Gastroesophageal sphincter (tissue), 4 donors: ENCODE measurements around the gene KLHDC9. TPM values are rescaled to one million over a fixed set of nuclear protein-coding genes. Genes with fewer than 3 reads are reported as not detected.

Experiments used
- ATAC-seq: fragments of 150-250 bp; one replicate; pipeline ENCODE4 v1.9.1; 2016; ENCODE audit warnings: mild to moderate bottlenecking, moderate library complexity
- H3K27ac ChIP-seq, 4 donors: fragments of 200-600 bp; sonication (generic) in 3 of 4; 1 replicate in 3 of 4; 2 replicates in 1 of 4; pipeline ENCODE4 v1.5.1; 2016 to 2019
- H3K27me3 ChIP-seq: fragments of 200-600 bp; sonication (generic); one replicate; pipeline ENCODE4 v1.5.1; 2019
- H3K36me3 ChIP-seq, 2 donors: fragments of 200-600 bp; sonication (generic); one replicate each; pipeline ENCODE4 v1.5.1; 2019; ENCODE audit warnings: control low read depth in 1 of 2
- H3K4me1 ChIP-seq, 3 donors: fragments of 200-600 bp; sonication (generic); 1 replicate in 2 of 3; 2 replicates in 1 of 3; pipeline ENCODE4 v1.5.1; 2016 to 2019; ENCODE audit warnings: control low read depth in 2 of 3
- H3K4me3 ChIP-seq, 2 donors: fragments of 200-600 bp; sonication (generic); one replicate each; pipeline ENCODE4 v1.5.1; 2019; ENCODE audit warnings: mild to moderate bottlenecking in 1 of 2, moderate library complexity in 1 of 2
- H3K9me3 ChIP-seq, 3 donors: fragments of 200-600 bp; sonication (generic); one replicate each; pipeline ENCODE4 v1.5.1; 2017 to 2019; ENCODE audit warnings: control low read depth in 2 of 3
- EP300 ChIP-seq: sonication (generic); formaldehyde crosslinking; IDR thresholded peaks from one replicate; pipeline ENCODE4 v1.6.1; 2017; ENCODE audit warnings: antibody characterized with exemption, mild to moderate bottlenecking
- POLR2A ChIP-seq, 2 donors: fragments of 450-650 bp; IDR thresholded peaks; one replicate each; pipeline ENCODE4 v1.6.1; 2017; ENCODE audit warnings: antibody characterized with exemption in 2 of 2, mild to moderate bottlenecking in 2 of 2, moderate library complexity in 1 of 2
- POLR2AphosphoS5 ChIP-seq: sonication (generic); formaldehyde crosslinking; IDR thresholded peaks from one replicate; pipeline ENCODE4 v1.6.1; 2017; ENCODE audit warnings: antibody characterized with exemption
- WGBS, 2 donors: methylation state at CpG; one replicate each; pipeline ENCODE4 v1.1.5; 2018; ENCODE audit warnings: low coverage in 1 of 2; 5-methylcytosine and 5-hydroxymethylcytosine counted together
- small RNA-seq, 4 donors: library from RNA; depleted of rRNA; stranded (forward); fragments of <200 nt; gene quantifications; one replicate each; pipeline ENCODE3, GENCODE V24; 2016
- total RNA-seq, 4 donors: library from RNA; depleted of rRNA; stranded (reverse); fragments of >200 nt; gene quantifications; one replicate each; pipeline ENCODE4 v1.1.0, GENCODE V29; 2016
- TF ChIP-seq, protein P1 (sequence below), 4 experiments: fragments of 200-600 bp in 2 of 4; fragments of 450-650 bp in 2 of 4; sonication (generic) in 1 of 4; IDR thresholded peaks; one replicate each; pipeline ENCODE4 v1.5.1; 2017 to 2019; ENCODE audit warnings: antibody characterized with exemption in 4 of 4, mild to moderate bottlenecking in 2 of 4, moderate library complexity in 2 of 4

Gene KLHDC9
- total RNA-seq, 4 donors from 2014 or later: 3.5 to 22.6 (median 8.6) TPM

DNA sequence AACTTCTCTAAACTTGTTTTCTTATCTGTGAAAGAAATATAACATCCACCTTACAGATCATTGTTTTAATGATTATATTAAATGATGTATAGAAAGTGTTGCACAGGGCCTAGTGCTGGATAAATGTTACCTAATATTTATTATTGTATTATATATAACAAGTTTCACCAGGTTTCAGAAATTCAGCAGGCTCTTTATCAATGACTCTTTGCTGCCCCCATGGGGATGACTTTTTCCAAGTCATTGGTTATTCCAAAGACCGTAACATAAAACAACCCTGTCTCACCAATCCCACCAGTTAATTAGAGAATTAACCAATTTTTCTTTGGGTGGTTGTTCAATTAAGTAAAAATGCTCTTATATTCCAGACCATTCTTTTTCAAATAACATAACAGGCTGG is 41.6 kb downstream of the KLHDC9 start:
- Histone ChIP-seq H3K4me1 (peaks cover 0 to 12% (median 0%) of the 10 kb centered on the region in 3 donors), H3K9me3 (no peaks in the 10 kb centered on the region), H3K36me3 (no peaks in the 10 kb centered on the region), H3K27ac (no peak overlapping the region), H3K27me3 (no peaks in the 10 kb centered on the region), H3K4me3 (no peak overlapping the region)
- ATAC-seq: no peak
- WGBS, 2 donors: 17 to 29% methylated on average over 1 of the region's 1 CpG
- TF ChIP-seq EP300 (no peak), POLR2A (IDR thresholded peaks at IDR 0.05) (no peak), POLR2AphosphoS5 (no peak)
- TF ChIP-seq, protein P1, sequence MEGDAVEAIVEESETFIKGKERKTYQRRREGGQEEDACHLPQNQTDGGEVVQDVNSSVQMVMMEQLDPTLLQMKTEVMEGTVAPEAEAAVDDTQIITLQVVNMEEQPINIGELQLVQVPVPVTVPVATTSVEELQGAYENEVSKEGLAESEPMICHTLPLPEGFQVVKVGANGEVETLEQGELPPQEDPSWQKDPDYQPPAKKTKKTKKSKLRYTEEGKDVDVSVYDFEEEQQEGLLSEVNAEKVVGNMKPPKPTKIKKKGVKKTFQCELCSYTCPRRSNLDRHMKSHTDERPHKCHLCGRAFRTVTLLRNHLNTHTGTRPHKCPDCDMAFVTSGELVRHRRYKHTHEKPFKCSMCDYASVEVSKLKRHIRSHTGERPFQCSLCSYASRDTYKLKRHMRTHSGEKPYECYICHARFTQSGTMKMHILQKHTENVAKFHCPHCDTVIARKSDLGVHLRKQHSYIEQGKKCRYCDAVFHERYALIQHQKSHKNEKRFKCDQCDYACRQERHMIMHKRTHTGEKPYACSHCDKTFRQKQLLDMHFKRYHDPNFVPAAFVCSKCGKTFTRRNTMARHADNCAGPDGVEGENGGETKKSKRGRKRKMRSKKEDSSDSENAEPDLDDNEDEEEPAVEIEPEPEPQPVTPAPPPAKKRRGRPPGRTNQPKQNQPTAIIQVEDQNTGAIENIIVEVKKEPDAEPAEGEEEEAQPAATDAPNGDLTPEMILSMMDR (IDR thresholded peaks at IDR 0.05): peak in 3 of 4 experiments; percentile 38 to 51 (median 39)

DNA sequence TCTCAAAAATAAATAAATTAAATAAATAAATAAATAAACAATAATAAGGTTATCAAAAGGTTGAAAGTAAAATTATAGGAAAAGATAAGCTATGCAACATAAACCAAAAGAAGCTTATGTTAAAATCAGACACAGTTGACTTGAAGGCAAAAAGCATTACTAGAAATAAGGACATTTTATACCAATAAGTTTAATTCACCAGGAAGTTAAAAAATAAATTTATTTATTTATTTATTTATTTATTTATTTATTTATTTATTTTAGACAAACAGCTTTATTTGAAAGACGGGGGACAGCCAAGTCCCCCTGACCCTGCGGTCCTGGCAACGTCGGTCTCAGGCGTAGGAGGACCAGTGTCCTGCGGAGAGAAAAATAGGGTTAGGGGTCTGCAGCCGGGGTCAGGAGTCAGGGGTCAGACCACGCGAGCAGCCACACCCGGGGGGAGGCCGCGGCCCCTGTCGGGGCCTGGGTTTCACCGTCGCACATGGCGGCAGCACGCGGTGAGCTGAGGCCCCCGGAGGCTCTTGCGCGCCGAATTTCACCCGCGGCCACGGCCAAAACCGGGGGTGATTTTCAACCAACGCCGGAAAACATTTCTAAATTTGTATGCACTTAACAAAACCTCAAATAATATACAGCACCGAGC is 42.7 kb downstream of the KLHDC9 start:
- H3K27me3 ChIP-seq: no peaks in the 10 kb centered on the region

DNA sequence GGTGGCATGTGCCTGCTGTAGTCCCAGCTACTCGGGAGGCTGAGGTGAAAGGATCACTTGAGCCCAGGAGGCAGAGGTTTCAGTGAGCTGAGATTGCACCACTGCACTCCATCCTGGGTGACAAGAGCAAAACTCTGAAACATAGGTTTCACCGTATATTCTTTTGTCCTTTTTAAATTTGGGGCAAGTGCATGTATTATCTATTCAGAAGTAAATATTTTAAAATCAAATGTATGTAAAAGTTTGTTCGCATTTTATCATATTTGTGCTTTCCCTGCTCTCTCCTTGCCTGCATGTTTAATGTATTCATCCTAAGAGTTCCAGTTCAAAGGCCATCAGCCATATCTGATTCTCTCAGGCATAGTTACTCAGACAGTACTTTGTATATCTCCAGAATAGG is 47.7 kb downstream of the KLHDC9 start:
- WGBS, 2 donors: 68 to 77% methylated on average over 3 of the region's 3 CpGs

More for the DNA sequence above, 42.7 kb downstream of the KLHDC9 start:
- no peak overlapping the region for H3K4me3 ChIP-seq
- H3K4me1 ChIP-seq: peaks cover 0 to 12% (median 0%) of the 10 kb centered on the region in 3 donors
- ATAC-seq: no peak
- no peaks in the 10 kb centered on the region for H3K9me3 ChIP-seq
- TF ChIP-seq POLR2AphosphoS5: no peak
- no peak for TF ChIP-seq POLR2A (IDR thresholded peaks at IDR 0.05)
- TF ChIP-seq EP300: no peak
- TF ChIP-seq, protein P1 (IDR thresholded peaks at IDR 0.05): no peak
- no peaks in the 10 kb centered on the region for H3K36me3 ChIP-seq
- 90 to 100% methylated on average over 1 to 28 of the region's 29 CpGs for WGBS, 2 donors
- H3K27ac ChIP-seq: no peak overlapping the region

More for the DNA sequence above, 47.7 kb downstream of the KLHDC9 start:
- H3K9me3 ChIP-seq: no peaks in the 10 kb centered on the region
- no peak overlapping the region for H3K4me3 ChIP-seq
- no peak for ATAC-seq
- no peaks in the 10 kb centered on the region for H3K4me1 ChIP-seq
- H3K27me3 ChIP-seq: no peaks in the 10 kb centered on the region
- H3K27ac ChIP-seq: no peak overlapping the region
- TF ChIP-seq EP300: no peak
- TF ChIP-seq, protein P1 (IDR thresholded peaks at IDR 0.05): no peak
- no peak for TF ChIP-seq POLR2AphosphoS5
- no peak for TF ChIP-seq POLR2A (IDR thresholded peaks at IDR 0.05)
- H3K36me3 ChIP-seq: no peaks in the 10 kb centered on the region

Small RNA genes lying within 50 kb of the gene (small RNA-seq; reads per million reads assigned to genes)
- 0 reads per million in 4 donors for gene RF01225

Other genes starting within 250 kb of the KLHDC9 start
- under 1 TPM in 3 of 4 donors, not detected in 1; 0.15 to 0.47 (median 0.27) TPM for gene CD244, start 235.5 kb upstream of the KLHDC9 start, total RNA-seq
- 1 to 10 TPM in 1 of 4 donors, under 1 TPM in 1, not detected in 2; 0.46 to 1.9 TPM for gene ITLN1, start 213.2 kb upstream of the KLHDC9 start, total RNA-seq
- not detected for gene ITLN2, start 143.6 kb upstream of the KLHDC9 start, total RNA-seq
- 10 to 100 TPM in 1 of 4 donors, 1 to 10 TPM in 3; 4.5 to 28.2 (median 9.9) TPM for gene F11R, start 77.2 kb upstream of the KLHDC9 start, total RNA-seq
- gene TSTD1, start 59.4 kb upstream of the KLHDC9 start, total RNA-seq: 10 to 100 TPM; 18.1 to 52.1 (median 29.4) TPM
- 10 to 100 TPM; 50.9 to 79.4 (median 60.5) TPM for gene USF1, start 52.4 kb upstream of the KLHDC9 start, total RNA-seq
- 10 to 100 TPM in 1 of 4 donors, 1 to 10 TPM in 3; 1.9 to 11.6 (median 4.4) TPM for gene ARHGAP30, start 28.5 kb upstream of the KLHDC9 start, total RNA-seq
- gene NECTIN4, start 8.8 kb upstream of the KLHDC9 start, total RNA-seq: 1 to 10 TPM in 1 of 4 donors, under 1 TPM in 1, not detected in 2; 0.27 to 1.9 TPM
- gene PFDN2, start 19.7 kb downstream of the KLHDC9 start, total RNA-seq: 10 to 100 TPM; 26.2 to 40.8 (median 31.4) TPM
- gene NIT1, start 19.7 kb downstream of the KLHDC9 start, total RNA-seq: 10 to 100 TPM; 30.4 to 61.9 (median 32.8) TPM
- 10 to 100 TPM; 34.2 to 54.4 (median 41.7) TPM for gene DEDD, start 34.3 kb downstream of the KLHDC9 start, total RNA-seq
- gene UFC1, start 55.6 kb downstream of the KLHDC9 start, total RNA-seq: 10 to 100 TPM; 60.5 to 83.7 (median 72.8) TPM
- 10 to 100 TPM in 3 of 4 donors, 1 to 10 TPM in 1; 10.0 to 27.6 (median 14.7) TPM for gene USP21, start 61.1 kb downstream of the KLHDC9 start, total RNA-seq
- gene PPOX, start 68.1 kb downstream of the KLHDC9 start, total RNA-seq: 10 to 100 TPM; 10.5 to 27.4 (median 17.6) TPM
- 10 to 100 TPM; 14.8 to 26.4 (median 19.5) TPM for gene B4GALT3, start 79.1 kb downstream of the KLHDC9 start, total RNA-seq
- gene ADAMTS4, start 100.7 kb downstream of the KLHDC9 start, total RNA-seq: 10 to 100 TPM in 1 of 4 donors, 1 to 10 TPM in 3; 3.7 to 60.6 (median 6.7) TPM
- 100 to 1,000 TPM in 2 of 4 donors, 10 to 100 TPM in 2; 93.4 to 121 (median 100) TPM for gene NDUFS2, start 104.0 kb downstream of the KLHDC9 start, total RNA-seq
- gene FCER1G, start 116.9 kb downstream of the KLHDC9 start, total RNA-seq: 10 to 100 TPM in 3 of 4 donors, 1 to 10 TPM in 1; 6.4 to 74.6 (median 52.0) TPM
- gene APOA2, start 125.3 kb downstream of the KLHDC9 start, total RNA-seq: not detected
- gene TOMM40L, start 127.7 kb downstream of the KLHDC9 start, total RNA-seq: 10 to 100 TPM in 3 of 4 donors, 1 to 10 TPM in 1; 9.3 to 24.3 (median 14.0) TPM
- not detected for gene NR1I3, start 139.8 kb downstream of the KLHDC9 start, total RNA-seq
- 10 to 100 TPM in 1 of 4 donors, 1 to 10 TPM in 3; 1.6 to 13.8 (median 5.7) TPM for gene PCP4L1, start 160.4 kb downstream of the KLHDC9 start, total RNA-seq
- 10 to 100 TPM in 2 of 4 donors, 1 to 10 TPM in 2; 5.3 to 18.7 (median 9.4) TPM for gene MPZ, start 211.6 kb downstream of the KLHDC9 start, total RNA-seq
- gene SDHC, start 216.0 kb downstream of the KLHDC9 start, total RNA-seq: 10 to 100 TPM in 3 of 4 donors, 1 to 10 TPM in 1; 7.5 to 59.1 (median 37.2) TPM